Lower leg skin (tissue), 4 donors: ENCODE measurements around the gene ANKUB1. TPM values are rescaled to one million over a fixed set of nuclear protein-coding genes. Genes with fewer than 3 reads are reported as not detected.

Experiments
- DNase-seq, 2 donors: peaks; one replicate each; pipeline ENCODE4 v3.0.0-alpha.2; 2019; ENCODE audit warnings: low spot score in 2 of 2
- H3K4me3 ChIP-seq: fragments of 200-600 bp; sonication (generic); 2 replicates; pipeline ENCODE4 v1.5.1; 2017; ENCODE audit warnings: mild to moderate bottlenecking, low read depth; ENCODE audit not compliant: poor library complexity, severe bottlenecking
- POLR2A ChIP-seq, 2 donors: fragments of 450-650 bp; IDR thresholded peaks; one replicate each; pipeline ENCODE4 v1.6.1; 2016 to 2017; ENCODE audit warnings: antibody characterized with exemption in 2 of 2, mild to moderate bottlenecking in 1 of 2, moderate library complexity in 1 of 2
- WGBS, 2 donors: methylation state at CpG; one replicate each; pipeline ENCODE4 v1.1.5; 2018; 5-methylcytosine and 5-hydroxymethylcytosine counted together
- intact Hi-C: fragments of 100-400 bp; cut with DNase I; formaldehyde crosslinking; loops from one replicate; pipeline ENCODE4 v1.15.0; 2023; ENCODE audit warnings: low total_unique reads
- total RNA-seq, 4 donors: library from RNA; depleted of rRNA; stranded (reverse); fragments of >200 nt; gene quantifications; one replicate each; pipeline ENCODE4 v1.1.0, GENCODE V29; 2016
- TF ChIP-seq, protein P1 (sequence below), 3 donors: fragments of 450-650 bp; IDR thresholded peaks; one replicate each; pipeline ENCODE4 v1.5.1; 2016; ENCODE audit warnings: antibody characterized with exemption in 3 of 3, mild to moderate bottlenecking in 3 of 3, moderate library complexity in 2 of 3

The ANKUB1 gene
- total RNA-seq, 4 donors from 2014 or later = not detected

DNA sequence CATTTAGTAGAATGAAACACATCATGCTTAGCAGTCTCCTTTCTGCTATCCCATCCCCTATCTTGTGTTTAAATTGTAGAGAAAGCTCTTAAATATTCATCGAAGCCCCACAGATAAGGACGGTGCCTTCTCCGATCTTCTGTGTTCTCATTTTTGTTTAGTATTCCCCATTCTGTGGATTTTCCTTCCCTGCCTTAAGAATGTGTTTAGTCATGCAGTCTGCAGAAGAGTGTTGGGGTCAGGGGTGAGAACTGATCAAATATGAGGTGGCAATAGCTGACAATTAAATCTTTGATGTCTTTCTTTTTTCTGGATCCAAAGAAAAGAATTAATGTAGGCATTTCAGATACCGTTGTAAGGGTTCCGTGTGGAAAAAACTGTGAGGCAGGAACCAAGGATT is 9.3 kb upstream of the ANKUB1 start:
- intact Hi-C loops = no loop called here
- WGBS, 2 donors = 73 to 79% methylated on average over 5 of the region's 5 CpGs
- H3K4me3 ChIP-seq = no peak overlapping the region
- no peak for TF ChIP-seq POLR2A (IDR thresholded peaks at IDR 0.05)
- TF ChIP-seq, protein P1, sequence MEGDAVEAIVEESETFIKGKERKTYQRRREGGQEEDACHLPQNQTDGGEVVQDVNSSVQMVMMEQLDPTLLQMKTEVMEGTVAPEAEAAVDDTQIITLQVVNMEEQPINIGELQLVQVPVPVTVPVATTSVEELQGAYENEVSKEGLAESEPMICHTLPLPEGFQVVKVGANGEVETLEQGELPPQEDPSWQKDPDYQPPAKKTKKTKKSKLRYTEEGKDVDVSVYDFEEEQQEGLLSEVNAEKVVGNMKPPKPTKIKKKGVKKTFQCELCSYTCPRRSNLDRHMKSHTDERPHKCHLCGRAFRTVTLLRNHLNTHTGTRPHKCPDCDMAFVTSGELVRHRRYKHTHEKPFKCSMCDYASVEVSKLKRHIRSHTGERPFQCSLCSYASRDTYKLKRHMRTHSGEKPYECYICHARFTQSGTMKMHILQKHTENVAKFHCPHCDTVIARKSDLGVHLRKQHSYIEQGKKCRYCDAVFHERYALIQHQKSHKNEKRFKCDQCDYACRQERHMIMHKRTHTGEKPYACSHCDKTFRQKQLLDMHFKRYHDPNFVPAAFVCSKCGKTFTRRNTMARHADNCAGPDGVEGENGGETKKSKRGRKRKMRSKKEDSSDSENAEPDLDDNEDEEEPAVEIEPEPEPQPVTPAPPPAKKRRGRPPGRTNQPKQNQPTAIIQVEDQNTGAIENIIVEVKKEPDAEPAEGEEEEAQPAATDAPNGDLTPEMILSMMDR (IDR thresholded peaks at IDR 0.05) = no peak
- DNase-seq = no peak

DNA sequence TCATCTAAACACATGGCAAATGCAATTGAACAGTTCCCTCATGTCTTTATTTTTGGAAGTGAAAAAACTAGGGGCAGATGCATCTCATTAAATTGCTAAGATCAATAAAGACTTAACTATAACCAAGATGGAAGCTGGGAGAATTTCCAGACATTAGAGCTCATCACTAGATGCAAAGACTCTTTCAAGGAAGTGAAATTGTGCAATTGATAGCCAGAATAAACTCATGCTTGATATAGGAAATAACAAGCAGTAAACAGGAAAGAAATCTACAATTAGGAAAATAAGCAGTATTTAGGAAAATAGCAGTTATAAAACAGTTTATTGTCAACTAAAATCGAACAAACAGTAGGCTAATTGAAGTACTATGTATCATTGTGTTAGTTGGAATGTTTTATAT is 8.8 kb upstream of the ANKUB1 start:
- H3K4me3 ChIP-seq = no peak overlapping the region
- intact Hi-C loops = no loop called here
- 76 to 78% methylated on average over 1 of the region's 1 CpG for WGBS, 2 donors
- DNase-seq = no peak
- TF ChIP-seq, protein P1 (IDR thresholded peaks at IDR 0.05) = no peak
- no peak for TF ChIP-seq POLR2A (IDR thresholded peaks at IDR 0.05)

DNA sequence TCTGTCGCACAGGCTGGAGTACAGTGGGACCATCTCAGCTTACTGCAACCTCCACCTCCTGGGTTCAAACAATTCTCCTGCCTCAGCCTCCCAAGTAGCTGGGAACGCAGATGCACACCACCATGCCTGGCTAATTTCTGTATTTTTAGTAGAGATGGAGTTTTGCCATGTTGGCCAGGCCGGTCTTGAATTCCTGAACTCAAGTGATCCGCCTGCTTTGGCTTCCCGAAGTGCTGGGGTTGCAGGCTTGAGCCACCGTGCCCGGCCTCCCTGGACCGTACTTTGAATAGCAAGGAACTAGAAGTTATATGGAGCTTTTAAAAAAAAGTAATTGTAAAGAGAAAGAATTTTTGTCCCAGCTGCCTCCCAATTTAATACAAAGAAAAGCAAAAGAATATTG is 8.3 kb upstream of the ANKUB1 start:
- no peak for DNase-seq
- TF ChIP-seq, protein P1 (IDR thresholded peaks at IDR 0.05) = no peak
- no peak for TF ChIP-seq POLR2A (IDR thresholded peaks at IDR 0.05)
- no peak overlapping the region for H3K4me3 ChIP-seq
- intact Hi-C loops = no loop called here
- WGBS, 2 donors = 89 to 93% methylated on average over 8 of the region's 8 CpGs

DNA sequence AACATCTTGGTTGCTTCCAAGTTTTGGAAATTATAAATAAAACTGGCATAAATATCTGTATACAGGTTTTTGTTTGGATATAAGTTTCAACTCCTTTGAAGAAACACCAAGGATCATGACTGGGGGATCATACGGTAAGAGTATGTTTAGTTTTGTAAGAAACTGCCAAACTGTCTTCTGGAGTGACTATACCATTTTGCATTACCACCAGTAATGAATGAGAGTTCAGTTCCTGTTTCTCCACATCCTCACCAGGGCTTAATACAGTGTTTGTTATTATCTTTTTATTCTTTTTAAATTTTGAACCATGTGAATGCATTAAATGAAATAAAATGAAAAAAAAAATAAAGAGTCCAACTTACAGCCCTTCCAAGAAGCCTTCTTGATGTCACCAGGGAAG is 3.7 kb upstream of the ANKUB1 start:
- 79 to 86% methylated on average over 1 of the region's 1 CpG for WGBS, 2 donors
- no peak overlapping the region for H3K4me3 ChIP-seq
- intact Hi-C loops = no loop called here
- TF ChIP-seq, protein P1 (IDR thresholded peaks at IDR 0.05) = no peak
- TF ChIP-seq POLR2A (IDR thresholded peaks at IDR 0.05) = no peak
- no peak for DNase-seq

DNA sequence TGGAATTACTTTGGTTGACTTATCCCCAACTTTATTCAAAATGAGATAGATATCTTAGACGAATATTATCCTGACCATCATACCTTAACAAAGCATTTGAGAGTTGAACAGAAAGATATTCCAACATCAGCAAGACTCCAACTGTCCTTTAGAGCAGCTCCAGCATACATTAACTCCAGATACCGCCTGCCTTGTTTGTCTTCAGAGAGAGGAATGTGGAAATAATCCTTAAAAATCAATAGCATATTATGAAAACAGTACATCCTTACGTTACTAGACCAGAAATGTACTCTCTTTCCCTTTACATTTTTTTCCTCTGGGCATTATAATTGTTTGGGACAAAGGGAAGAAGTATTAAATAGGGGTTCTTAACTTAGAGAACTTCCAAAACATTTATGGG is 1.7 kb downstream of the ANKUB1 start:
- no peak for DNase-seq
- no peak for TF ChIP-seq POLR2A (IDR thresholded peaks at IDR 0.05)
- TF ChIP-seq, protein P1 (IDR thresholded peaks at IDR 0.05) = no peak

DNA sequence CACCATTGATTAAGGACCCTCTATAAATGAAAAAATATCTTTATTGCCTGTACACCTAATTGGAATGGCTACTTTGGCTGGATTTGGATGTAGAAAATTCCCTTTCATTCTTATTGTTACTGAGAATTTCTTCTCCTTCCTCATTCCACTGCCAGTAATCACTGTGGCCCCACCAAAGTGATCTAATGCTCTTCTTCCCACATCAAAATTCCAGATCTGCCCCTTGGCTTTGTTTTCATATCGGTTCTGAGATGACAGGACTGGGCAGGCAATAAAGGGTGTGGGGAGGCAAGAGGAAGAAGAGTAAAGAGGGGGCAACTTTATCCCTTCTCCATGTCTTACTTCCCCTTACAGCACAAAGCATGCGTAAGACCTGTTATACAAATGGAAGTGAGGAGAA is 2.1 kb downstream of the ANKUB1 start:
- 58 to 62% methylated on average over 2 of the region's 2 CpGs for WGBS, 2 donors
- intact Hi-C loops = no loop called here
- TF ChIP-seq POLR2A (IDR thresholded peaks at IDR 0.05) = no peak
- TF ChIP-seq, protein P1 (IDR thresholded peaks at IDR 0.05) = no peak
- no peak for DNase-seq
- no peak overlapping the region for H3K4me3 ChIP-seq

More for the DNA sequence above, 1.7 kb downstream of the ANKUB1 start:
- no peak overlapping the region for H3K4me3 ChIP-seq
- WGBS, 2 donors = 69 to 80% methylated on average over 3 of the region's 3 CpGs
- intact Hi-C loops = no loop called here
